Femur (tissue), 1 donor: ENCODE results near the gene KRTAP17-1.
"Not testable (repeated sequence)": the region's sequence is repeated elsewhere in the genome, so short reads cannot be mapped to it uniquely, and the experiment has no call there.

ENCODE experiments used
- DNase-seq: peaks from one replicate; pipeline ENCODE4 v3.0.0-alpha.2; 2017

The KRTAP17-1 gene

DNA sequence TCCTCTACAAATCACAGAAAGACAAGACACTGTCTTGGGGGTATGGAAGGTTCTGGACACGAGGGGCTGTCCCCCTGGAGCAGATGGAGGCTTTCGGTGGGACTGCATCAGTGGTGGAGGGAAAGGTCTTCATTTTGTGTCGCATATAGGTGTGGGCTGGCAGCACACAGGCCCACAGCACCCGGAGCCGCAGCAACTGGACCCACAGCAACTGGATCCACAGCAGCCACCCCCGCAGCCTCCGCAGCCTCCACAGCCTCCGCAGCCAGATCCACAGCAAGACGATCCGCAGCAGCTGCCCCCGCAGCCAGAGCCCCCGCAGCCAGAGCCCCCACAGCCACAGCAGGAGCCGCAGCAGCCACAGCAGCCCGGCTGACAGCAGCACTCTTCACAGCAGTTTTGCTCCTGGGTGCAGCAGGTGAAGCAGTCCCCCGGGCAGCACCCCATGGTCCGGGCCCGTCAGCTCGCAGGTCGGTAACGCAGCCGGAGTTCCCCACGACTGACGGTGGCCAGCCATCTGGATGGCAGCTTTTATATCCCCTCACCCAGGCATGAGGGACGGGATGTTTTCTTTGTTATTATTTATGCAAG lies at the start of gene KRTAP17-1:
Gene KRTAP17-1, minus strand, starts transcription at position 507 of the 591 bp plus-strand sequence. Its CDS starts 60 bp downstream, at position 447.
- DNase-seq = no peak

- no peak for DNase-seq
Observed at GRCh38 chr17:41363881-41364280, 48.4 kb upstream of the KRTAP17-1 start.

DNA sequence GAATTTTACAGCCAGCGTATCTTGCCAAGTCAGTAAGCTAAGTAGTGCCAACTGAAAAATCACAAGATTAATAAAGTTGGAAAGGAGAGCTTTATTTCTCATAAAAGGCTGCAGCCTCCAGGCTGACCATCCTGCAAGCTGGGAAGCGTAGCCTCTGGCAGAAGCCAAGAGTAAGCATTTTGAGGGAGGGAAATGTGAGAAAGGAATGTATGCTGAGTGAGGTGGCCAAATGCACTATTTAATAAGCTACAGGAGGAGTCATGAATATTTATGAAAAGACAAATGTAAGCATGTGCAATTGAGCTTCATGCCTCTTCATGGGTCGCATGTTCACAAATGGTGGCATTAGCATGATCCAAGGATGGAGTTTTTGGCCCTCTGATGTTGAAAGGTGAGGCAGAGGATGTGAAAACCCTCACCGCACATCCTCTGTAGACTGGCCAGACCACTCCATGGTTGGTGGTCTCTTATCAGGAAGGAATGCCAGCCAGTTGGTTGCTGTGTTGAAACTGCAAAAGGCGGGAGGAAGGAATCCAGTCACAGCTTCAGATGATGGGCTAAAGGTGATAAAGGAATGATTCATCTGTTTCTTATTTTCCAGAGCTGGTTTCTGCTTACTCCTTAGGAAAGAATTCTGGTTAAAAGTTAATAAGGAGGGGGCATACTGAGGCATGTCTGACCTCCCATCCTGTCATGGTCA lies 44.9 kb upstream of the KRTAP17-1 start:
- no peak for DNase-seq

DNA sequence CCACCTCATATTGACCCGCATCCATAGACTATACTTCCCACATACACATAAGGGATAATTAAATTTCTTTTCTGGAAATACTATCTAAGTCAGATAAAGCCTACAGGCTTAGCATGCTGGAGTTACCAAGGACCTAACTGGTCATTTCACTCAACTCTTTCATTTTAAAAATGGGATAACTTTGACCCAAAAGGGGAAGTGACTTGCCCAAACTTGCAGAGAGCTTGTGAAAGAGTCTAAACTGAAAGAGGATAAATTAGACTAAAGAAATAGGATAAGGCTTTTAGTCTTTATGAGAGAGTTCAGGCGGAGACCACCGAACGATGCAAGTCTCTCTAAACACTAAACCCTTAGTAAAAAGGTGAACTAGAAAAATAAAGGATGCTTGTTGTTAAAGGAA lies 39.0 kb upstream of the KRTAP17-1 start:
- no peak for DNase-seq

- no peak for DNase-seq
Observed at GRCh38 chr17:41352597-41353366, 37.3 kb upstream of the KRTAP17-1 start.

GRCh38 chr17:41351177-41351576 lies 35.7 kb upstream of the KRTAP17-1 start:
- DNase-seq = no peak

DNA sequence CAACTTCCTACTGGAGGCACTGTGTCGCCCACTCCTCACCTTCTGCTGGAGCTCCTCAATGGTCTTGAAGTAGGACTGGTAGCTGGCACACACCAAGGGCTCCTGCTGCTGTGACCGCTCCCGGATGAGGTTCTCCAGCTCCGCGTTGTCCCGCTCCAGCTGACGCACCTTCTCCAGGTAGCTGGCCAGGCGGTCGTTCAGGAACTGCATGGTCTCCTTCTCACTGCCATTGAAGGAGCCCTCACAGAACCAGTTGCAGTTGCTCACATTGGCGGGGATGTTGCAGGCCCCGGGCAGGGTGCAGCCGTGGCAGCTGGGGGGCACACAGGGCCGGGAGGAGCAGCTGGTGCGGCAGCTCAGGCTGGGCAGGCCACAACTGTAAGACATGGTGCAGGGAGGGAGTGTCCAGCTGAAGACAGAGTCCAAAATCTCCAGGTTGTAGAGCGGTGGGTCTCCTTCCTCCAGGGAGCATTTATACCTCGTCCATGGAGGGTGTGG lies 34.9 kb upstream of the KRTAP17-1 start, which contains the start of gene KRT33A:
Gene KRT33A, minus strand, starts transcription at position 448 of the 498 bp plus-strand sequence. Its CDS starts 61 bp downstream, at position 387.
- not testable (repeated sequence) for DNase-seq

DNA sequence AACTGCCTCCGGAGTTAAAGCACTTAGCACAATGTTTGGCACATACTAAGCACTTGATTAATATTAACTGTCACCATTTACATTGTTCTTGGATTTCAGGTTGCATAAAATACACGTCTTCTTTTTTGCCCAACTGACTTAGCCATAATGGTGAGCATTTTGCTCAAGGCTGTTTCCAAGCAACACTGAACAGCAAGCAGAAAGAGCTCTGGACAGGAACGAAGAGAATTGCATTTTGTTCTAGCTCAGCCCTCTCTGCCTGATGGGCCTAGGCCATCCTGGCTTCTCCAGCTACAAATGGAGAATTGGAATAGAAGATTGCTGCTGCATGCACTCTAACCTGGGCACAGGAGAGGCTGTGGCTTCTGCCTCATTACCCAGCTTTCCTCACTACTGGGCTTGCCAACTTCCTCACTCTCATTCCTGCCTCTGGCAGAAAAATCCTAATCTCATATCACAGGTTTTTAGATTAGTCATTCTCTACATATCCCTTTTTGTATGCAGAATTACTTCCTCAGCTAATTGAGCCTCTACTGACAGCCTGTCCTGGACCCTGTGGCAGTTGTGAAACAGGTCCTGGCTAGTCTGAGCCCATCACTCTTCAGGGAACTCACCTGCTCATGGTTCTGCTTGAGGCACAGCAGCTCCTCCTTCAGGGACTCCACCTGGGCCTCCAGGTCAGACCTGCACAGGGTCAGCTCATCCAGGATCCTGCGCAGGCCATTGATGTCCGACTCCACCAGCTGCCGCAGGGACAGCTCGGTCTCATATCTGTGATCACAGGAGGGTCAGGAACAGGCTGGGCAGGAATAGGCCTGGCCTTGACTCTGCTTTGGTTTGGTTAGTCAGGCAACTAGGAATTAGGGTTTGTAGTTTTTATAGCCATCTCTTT lies 32.6 kb upstream of the KRTAP17-1 start:
- no peak for DNase-seq

DNA sequence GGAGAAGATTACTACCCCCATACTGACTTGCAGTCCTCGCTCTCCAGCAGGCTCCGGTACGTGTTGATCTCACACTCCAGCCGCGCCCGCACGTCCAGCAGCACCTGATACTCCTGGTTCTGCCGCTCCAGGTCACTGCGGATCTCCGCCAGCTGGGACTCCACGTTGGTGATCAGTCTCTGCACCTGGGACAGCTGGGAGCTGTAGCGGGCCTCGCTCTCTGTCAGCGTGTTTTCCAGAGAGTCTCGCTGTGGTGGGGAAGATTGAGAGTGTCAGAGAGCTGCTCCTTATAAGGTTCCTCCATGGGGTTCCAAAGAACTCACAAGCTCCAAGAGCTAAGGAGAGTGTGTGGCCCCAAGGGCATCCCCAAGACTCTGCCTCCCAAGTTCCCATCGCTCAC lies 30.9 kb upstream of the KRTAP17-1 start:
- not testable (repeated sequence) for DNase-seq

GRCh38 chr17:41345992-41346391 lies 30.5 kb upstream of the KRTAP17-1 start:
- DNase-seq = no peak

- DNase-seq = no peak
Observed at GRCh38 chr17:41343029-41343428, 27.5 kb upstream of the KRTAP17-1 start.

- DNase-seq = no peak
Observed at GRCh38 chr17:41340934-41341861, 25.7 kb upstream of the KRTAP17-1 start.

- DNase-seq = no peak
Observed at GRCh38 chr17:41340494-41340893, 25.0 kb upstream of the KRTAP17-1 start.

GRCh38 chr17:41339571-41340172 lies 24.2 kb upstream of the KRTAP17-1 start:
- no peak for DNase-seq

GRCh38 chr17:41338961-41339485 lies 23.5 kb upstream of the KRTAP17-1 start:
- DNase-seq = no peak

GRCh38 chr17:41335747-41336146 lies 20.2 kb upstream of the KRTAP17-1 start:
- no peak for DNase-seq

GRCh38 chr17:41334385-41335305 lies 19.1 kb upstream of the KRTAP17-1 start:
- DNase-seq = no peak

DNA sequence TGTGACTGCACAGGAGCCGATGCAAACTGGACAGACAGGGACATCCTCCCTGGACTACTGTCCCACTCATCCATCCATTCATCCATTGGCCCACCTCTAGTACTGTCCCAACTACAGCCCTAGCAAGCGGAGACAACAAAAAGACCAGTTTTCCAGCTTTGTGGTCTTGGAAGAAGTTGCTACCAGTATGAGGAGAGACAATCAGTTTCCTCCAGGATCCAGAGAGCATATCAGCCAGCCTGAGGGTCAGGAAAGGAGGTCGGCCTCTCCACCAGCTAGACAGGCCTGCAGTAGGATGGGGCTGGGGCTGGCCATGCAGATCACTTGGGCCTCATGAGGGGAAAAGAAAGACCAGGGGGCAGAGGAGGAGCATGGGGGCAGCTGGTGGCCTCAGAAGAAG lies 18.3 kb upstream of the KRTAP17-1 start:
- no peak for DNase-seq

DNA sequence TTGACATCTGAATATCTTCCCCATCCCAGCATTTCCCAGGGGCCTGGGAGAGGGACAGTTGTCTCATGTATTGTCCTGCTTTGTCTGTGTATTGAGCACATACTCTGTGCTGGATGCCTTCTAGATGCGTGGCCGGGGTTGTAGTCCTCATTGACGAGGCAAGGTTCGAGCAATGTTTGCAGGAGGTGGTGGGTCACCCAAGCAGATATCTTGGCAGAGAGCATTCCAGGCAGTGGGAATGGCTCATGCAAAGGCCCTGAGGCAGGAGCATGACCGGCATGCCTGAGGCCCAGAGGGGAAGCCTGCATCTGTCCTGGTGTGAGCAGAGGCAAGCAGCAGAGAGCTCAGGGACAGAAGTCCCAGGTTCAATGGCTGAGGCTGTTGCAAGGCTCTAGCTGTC lies 17.6 kb upstream of the KRTAP17-1 start:
- no peak for DNase-seq
